Effector CD8-positive, alpha-beta T cell (primary cell): ENCODE measurements around the gene OR4L1.
"Not testable (repeated sequence)": the region's sequence is repeated elsewhere in the genome, so short reads cannot be mapped to it uniquely, and the experiment has no call there.

Source experiments
- DNase-seq: peaks from one replicate; lab custom pipeline; 2025; lab: John Stamatoyannopoulos, UW
- total RNA-seq, 4 experiments: gene quantifications; one replicate each; lab custom pipeline; 2026; lab: John Stamatoyannopoulos, UW

Gene OR4L1, protein sequence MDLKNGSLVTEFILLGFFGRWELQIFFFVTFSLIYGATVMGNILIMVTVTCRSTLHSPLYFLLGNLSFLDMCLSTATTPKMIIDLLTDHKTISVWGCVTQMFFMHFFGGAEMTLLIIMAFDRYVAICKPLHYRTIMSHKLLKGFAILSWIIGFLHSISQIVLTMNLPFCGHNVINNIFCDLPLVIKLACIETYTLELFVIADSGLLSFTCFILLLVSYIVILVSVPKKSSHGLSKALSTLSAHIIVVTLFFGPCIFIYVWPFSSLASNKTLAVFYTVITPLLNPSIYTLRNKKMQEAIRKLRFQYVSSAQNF
- total RNA-seq = 0 reads per million in 4 experiments

DNA sequence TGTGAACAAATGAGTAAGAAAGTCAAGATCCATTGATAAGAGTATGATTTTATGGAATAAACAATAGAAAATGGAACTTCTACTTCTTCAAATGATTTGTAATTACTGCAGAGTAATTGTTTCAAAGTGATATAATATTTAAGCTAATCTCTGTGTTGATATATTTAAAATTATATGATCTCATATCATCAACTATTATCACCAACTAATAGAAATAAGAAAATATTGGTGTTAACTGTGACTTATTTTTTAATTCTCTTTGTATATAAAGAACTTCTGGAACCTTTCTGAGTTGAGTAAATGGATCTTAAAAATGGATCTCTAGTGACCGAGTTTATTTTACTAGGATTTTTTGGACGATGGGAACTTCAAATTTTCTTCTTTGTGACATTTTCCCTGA is at the start of gene OR4L1:
TSS of gene OR4L1 (plus strand) at position 301 of the 400 bp plus-strand sequence. CDS start at position 301, 0 bp downstream.
- DNase-seq = no peak

DNA sequence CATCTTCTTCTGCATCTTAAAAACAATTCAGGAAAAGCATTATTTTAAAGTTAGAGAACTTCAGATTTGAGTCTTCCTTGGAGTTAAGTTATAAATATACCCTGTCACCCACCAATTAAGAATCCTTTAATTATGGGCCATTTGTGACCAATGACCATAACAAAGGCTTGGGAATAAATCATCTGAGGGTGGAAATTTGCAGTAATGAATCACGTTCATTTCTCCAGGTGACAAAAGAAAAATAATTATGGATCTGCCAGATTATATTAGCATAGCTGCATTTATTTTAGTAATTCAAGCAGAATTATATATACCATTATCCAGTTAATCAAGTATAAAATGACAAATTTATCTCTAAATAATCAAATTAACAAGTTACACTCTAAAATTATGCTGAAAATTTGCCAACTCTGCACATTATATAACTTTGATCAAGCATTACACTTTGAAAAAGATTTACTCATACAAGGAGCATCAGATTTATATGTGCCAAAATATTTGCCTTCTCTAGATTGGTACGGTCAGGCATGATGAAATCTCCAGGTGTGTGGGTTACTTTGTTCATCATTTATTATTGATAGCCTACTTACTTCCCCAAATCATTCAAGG is 40.5 kb upstream of the OR4L1 start, which contains the start of gene OR4K14:
TSS of gene OR4K14 (minus strand) at position 51 of the 609 bp plus-strand sequence. CDS start 4,114 bp downstream, outside the sequence.
- DNase-seq = no peak

DNA sequence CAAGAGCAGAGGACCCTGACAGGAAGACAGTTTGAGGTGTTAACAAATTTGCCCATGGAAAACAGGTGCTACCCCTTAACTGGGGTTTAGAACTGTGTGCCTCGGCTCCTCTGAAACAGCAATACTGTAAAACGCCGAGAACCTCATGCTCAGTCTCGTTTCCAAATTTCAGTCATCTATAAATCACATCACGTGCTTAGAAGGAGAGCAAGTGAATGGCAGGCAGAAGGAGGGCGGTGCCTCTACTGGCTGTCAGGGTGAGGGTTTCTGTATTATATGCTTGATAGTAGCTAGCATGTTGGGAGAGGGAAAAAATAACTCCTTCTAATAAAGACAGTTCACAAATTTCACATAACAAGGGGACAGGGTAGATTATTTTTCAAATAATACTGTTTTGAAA is 28.8 kb upstream of the OR4L1 start:
- DNase-seq = no peak

DNA sequence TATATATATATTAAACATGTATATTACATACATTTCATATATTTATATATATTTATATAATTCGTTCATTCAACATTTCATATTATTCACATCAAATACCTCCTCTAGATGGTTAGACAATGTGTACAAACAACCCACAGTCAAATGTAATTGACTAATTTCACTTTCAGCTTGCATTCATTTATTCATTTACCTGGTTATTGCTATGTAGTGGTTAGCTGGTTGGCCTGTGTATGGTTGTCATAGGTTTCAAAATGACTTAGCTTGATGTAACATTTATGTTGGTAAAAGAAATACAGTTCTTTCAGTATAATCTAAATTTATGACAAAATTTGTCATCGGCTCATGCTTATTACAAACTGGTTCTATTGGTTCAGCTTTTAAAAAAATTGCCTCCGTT is 24.4 kb upstream of the OR4L1 start:
- DNase-seq = no peak

DNA sequence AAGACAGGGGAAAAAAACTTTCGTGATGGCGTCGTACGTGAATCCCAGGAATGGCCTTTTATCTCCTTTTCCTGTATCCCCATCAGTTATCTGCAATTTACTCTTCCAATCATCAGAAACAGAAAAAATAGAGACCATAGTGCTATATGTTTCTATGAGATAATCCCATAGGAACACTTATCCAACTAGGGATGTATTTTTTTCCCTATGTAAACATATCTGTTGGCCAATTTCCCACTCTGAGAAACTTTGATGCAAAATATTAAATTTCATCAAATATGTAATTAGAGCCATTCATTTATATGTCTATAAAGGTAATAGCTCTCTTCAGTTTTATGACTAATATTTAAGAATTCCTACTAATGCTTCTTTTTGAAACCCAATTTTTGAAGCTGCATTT is 23.9 kb upstream of the OR4L1 start, which contains the start of gene OR4K13:
TSS of gene OR4K13 (minus strand) at position 101 of the 400 bp plus-strand sequence. CDS start 1,280 bp downstream, outside the sequence.
- no peak for DNase-seq

DNA sequence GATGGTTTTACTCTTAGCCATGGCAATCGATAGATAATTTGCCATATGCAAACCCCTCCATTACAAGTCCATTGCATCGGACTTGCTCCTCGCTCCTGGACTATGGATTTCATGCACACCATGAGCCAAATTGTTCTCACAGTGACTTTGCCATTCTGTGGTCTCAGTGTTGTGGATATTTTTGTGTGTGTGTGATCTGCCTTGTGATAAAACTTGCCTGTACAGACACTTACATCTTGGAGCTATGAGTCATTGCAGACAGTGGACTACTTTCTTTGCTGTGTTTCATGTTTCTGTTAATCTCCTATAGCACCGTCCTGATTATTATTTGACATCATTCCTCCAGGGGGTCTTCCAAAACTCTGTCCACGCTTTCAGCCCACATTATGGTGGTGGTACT is 15.6 kb upstream of the OR4L1 start:
- no peak for DNase-seq

DNA sequence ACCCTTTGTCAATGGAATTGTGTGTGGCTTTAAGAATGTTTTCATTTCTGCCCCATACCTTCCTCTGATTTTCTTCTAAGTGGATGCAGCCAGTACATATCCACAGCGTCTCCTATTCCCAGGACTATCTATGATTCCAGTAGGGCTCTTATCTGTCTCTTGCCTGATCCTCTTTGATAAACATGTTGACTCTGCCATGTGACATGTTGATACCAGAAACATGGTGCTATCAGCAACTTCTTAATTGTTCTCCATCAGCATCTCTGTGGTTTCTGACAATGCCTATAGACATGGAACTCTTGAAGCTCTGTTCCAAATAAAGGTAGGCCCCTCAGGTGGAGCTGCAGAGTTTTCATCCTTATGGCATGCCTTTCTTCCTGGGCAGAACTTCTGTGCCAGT is 11.6 kb upstream of the OR4L1 start:
- DNase-seq = no peak

DNA sequence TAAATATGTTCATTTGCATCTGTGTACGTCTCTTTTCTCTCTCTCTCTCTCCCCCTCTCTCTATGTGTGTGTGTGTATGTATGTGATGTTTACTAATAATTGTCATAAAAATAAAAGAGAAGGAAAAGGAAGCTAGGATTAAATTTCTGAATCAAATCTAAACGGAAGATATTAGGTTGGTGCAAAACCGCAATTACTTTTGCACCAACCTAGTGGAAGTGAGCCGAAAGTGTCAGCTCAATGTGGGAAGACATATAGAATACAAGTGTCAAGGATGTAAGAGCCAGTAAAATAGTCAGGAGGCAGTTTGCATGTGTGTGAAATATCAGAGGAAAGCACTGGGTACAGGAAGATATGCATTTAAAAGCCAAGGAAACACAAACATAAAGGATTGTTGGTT is 32.2 kb downstream of the OR4L1 start:
- no peak for DNase-seq

DNA sequence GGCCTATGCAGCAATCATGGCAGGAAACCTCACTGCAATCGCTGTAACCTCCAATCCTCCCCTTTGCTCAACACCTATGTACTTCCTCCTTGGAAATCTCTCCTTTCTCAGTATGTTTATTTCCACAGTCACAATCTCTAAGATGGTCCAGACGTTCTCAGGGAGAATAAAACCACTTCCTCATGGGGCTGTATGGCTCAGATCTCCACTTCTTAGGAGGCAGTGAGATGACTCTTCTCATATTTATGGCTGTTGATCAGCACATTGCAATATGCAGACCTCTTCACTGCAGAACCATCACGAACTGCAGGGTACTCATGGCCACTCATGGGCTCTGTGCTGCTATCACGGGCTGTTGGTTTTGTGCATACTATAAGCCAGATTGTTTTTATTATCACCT is 33.6 kb downstream of the OR4L1 start:
- no peak for DNase-seq

DNA sequence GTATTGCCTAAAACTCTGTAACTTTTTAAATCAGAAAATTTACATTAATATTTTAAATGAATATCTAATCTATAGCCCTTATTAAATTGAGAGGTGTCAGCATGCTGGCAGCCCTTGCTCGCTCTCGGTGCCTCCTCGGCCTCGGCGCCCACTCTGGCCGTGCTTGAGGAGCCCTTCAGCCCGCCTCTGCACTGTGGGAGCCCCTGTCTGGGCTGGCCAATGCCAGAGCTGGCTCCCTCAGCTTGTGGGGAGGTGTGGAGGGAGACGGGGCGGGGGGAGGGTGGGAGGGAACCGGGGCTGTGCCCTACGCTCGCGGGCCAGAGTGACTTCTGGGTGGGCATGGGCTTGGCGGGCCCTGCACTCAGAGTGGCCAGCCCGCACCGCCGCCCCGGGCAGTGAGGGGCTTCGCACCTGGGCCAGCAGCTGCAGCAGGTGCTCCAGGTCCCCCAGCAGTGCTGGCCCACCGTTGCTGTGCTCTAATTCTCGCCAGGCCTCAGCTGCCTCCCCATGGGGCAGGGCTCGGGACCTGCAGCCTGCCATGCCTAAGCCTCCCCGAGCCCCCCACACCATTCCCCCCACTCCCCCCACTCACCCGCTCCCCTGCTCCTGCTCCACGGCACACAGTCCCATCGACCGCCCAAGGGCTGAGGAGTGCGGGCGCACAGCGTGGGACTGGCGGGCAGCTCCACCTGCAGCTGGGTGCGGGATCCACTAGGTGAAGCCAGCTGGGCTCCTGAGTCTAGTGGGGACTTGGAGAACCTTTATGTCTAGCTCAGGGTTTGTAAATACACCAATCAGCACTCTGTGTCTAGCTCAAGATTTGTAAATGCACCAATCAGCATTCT is 39.3 kb downstream of the OR4L1 start:
- DNase-seq = not testable (repeated sequence)

DNA sequence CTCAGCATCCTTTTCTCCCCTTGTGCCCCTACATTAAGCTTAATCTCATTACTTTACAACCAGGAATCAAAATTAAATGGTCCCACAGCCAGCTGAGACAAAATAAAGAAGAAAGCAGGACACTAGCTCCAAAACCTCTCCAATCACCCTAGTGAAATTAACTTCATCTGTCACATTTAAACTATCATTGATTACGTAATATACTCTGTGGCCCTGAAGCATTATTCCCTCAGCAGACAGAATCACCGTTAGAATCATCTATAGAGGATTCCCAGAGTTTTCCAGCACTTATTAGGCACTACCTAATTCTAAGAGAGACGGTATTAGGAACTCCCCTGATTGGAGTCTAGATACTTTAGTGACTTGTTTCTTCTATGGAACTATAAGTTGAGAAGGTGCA is 50.6 kb downstream of the OR4L1 start, which contains the start of gene OR4K17:
TSS of gene OR4K17 (plus strand) at position 302 of the 400 bp plus-strand sequence. CDS start 6,761 bp downstream, outside the sequence.
- no peak for DNase-seq
